Measurements from ENCODE around the gene PA2G4.

GRCh38 chr12:56154246-56154771 is 50.0 kb downstream of the PA2G4 start:
- TF ChIP-seq CTCF (IDR thresholded peaks at IDR 0.05; ENCODE audit: borderline replicate concordance, extremely low read depth, low read length, poor library complexity, severe bottlenecking), result no peak
- TF ChIP-seq EZH2 (IDR thresholded peaks at IDR 0.05; ENCODE audit: borderline replicate concordance, low read depth, low read length, severe bottlenecking), result no peak
